K562 (cell line): ENCODE data around the gene ENPP6. TPM values are rescaled to one million over a fixed set of nuclear protein-coding genes. Genes with fewer than 3 reads are reported as not detected.

ENCODE experiments used
- ATF7 ChIP-seq: fragments of 450-650 bp; IDR thresholded peaks from 2 replicates; pipeline ENCODE4 v1.7.1; 2014; ENCODE audit warnings: mild to moderate bottlenecking, moderate library complexity
- CLOCK ChIP-seq: fragments of 250-450 bp; sonication (Bioruptor Pico); IDR thresholded peaks from 2 replicates; pipeline ENCODE4 v1.4.0; 2020; ENCODE audit warnings: mild to moderate bottlenecking, moderate library complexity, borderline replicate concordance
- FOSL1 ChIP-seq: fragments of 200-800 bp; sonication (Bioruptor generic); conservative IDR thresholded peaks from 2 replicates; pipeline ENCODE4 v1.6.1; 2016; ENCODE audit warnings: missing genetic modification characterization, missing compliant biosample characterization
- GATAD2A ChIP-seq: fragments of 450-650 bp; IDR thresholded peaks from 2 replicates; pipeline ENCODE4 v1.6.1; 2017
- HDAC1 ChIP-seq, 2 experiments: fragments of 450-650 bp; IDR thresholded peaks; 2 replicates each; pipeline ENCODE4 v1.6.1; 2016 to 2017; ENCODE audit warnings: inconsistent platforms in 1 of 2, mild to moderate bottlenecking in 1 of 2, moderate library complexity in 1 of 2
- JUND ChIP-seq, 2 experiments: IDR thresholded peaks; 2 replicates in 1 of 2; 3 replicates in 1 of 2; pipeline ENCODE4 v1.6.1; 2011; ENCODE audit warnings: borderline replicate concordance in 2 of 2, low read depth in 2 of 2, low read length in 2 of 2, improper control_type of control experiment in 1 of 2, missing biosample characterization in 1 of 2, missing genetic modification characterization in 1 of 2, missing genetic modification reagents in 1 of 2
- KAT2B ChIP-seq: IDR thresholded peaks from one replicate; pipeline ENCODE4 v1.6.1; 2012; ENCODE audit warnings: low read depth, mild to moderate bottlenecking, control low read depth, inconsistent platforms, low read length, moderate library complexity
- MLLT1 ChIP-seq, 2 experiments: fragments of 450-650 bp; IDR thresholded peaks; 2 replicates each; pipeline ENCODE4 v1.6.1; 2016
- PHF21A ChIP-seq: fragments of 450-650 bp; IDR thresholded peaks from 2 replicates; pipeline ENCODE4 v1.6.1; 2017; ENCODE audit warnings: low read depth, borderline replicate concordance
- RBM25 ChIP-seq: fragments of 200-400 bp; formaldehyde crosslinking; IDR thresholded peaks from 2 replicates; pipeline ENCODE4 v1.6.1; 2018; ENCODE audit warnings: low read length, low read depth, moderate library complexity; ENCODE audit not compliant: severe bottlenecking
- SMARCA4 ChIP-seq: fragments of 450-650 bp; IDR thresholded peaks from 2 replicates; pipeline ENCODE4 v1.6.1; 2016
- SUPT5H ChIP-seq: fragments of 450-650 bp; IDR thresholded peaks from 2 replicates; pipeline ENCODE4 v1.6.1; 2016
- TBP ChIP-seq: optimal IDR thresholded peaks from 2 replicates; pipeline ENCODE3; 2011; ENCODE audit warnings: low read depth, low read length, improper control_type of control experiment
- TRIM28 ChIP-seq: fragments of 450-650 bp; IDR thresholded peaks from 2 replicates; pipeline ENCODE4 v1.6.1; 2017
- ZNF407 ChIP-seq: fragments of 450-650 bp; IDR thresholded peaks from 2 replicates; pipeline ENCODE4 v1.6.1; 2016; ENCODE audit warnings: low read depth
- polyA plus RNA-seq, 8 experiments: library from polyadenylated mRNA; depleted of rRNA in 4 of 8; stranded (reverse) in 5 of 8; unstranded in 3 of 8; fragments of >200 nt; fragmentation: Nextera tagmentation in 2 of 8; fragmentation: Illumina TruSeq in 1 of 8; extraction: Ambion mirVana in 2 of 8; extraction: Trizol in 1 of 8; gene quantifications; 2 replicates each; pipeline versions ENCODE4 v1.2.1 to v1.2.3, GENCODE V29; 2011 to 2014; ENCODE audit warnings: inconsistent platforms in 1 of 8, missing spikeins in 1 of 8
- total RNA-seq, 7 experiments: library from RNA; depleted of rRNA in 6 of 7; stranded (reverse); fragments of >200 nt in 6 of 7; fragmentation: Illumina TruSeq in 2 of 7; extraction: Trizol in 2 of 7; gene quantifications; 2 replicates each; pipeline versions ENCODE4 v1.2.1 to v1.2.3, GENCODE V29; 2011 to 2021; ENCODE audit warnings: low replicate concordance in 1 of 7

Gene ENPP6
- total and polyA plus RNA-seq, 9 of the 15 experiments (the other 6 are each of a cell fraction or from before 2014, with no cell fraction given), result 0.29 TPM; not detected in 8

GRCh38 chr4:184265546-184266351, 48.1 kb upstream of the ENPP6 start (continued):
- TF ChIP-seq GATAD2A (peak; percentile 19; the same call in 1 of the 2 replicates), KAT2B (no peak), HDAC1 (IDR thresholded peaks at IDR 0.05) (0 out of 4 replicates have a peak, but pooled peaks of 1 of the 2 experiments have one; percentile 17), TRIM28 (no peak), ZNF407 (peak; percentile 78), FOSL1 (peak; percentile 74), JUND (IDR thresholded peaks at IDR 0.05; ENCODE audit: borderline replicate concordance, low read depth, low read length) (peak; percentile 66), JUND (tag; IDR thresholded peaks at IDR 0.05; ENCODE audit: borderline replicate concordance, low read depth, low read length) (peak; percentile 54; the same call in 2 of the 3 replicates), SMARCA4 (0 out of 2 replicates have a peak, but pooled peaks have one; percentile 32), RBM25 (no peak), PHF21A (no peak), SUPT5H (peak; percentile 43), TBP (peak; percentile 35), MLLT1 (IDR thresholded peaks at IDR 0.05) (0 out of 4 replicates have a peak, but pooled peaks of 1 of the 2 experiments have one; percentile 1), CLOCK (CRISPR knock-in tag) (no peak), ATF7 (peak; percentile 42; the same call in 1 of the 2 replicates)
